WTC11 (cell line): ENCODE measurements around the gene AFG3L2. TPM values are rescaled to one million over a fixed set of nuclear protein-coding genes. Genes with fewer than 3 reads are reported as not detected.

Experiments
- ATAC-seq: fragments of 200-7000 bp; cut with Tn5 transposase; 2 replicates; pipeline ENCODE4 v1.10.0; 2021; ENCODE audit warnings: mild to moderate bottlenecking, moderate library complexity
- CTCF ChIA-PET: fragments of 300-600 bp; sonication (Branson Sonifier 250); formaldehyde crosslinking; loops from one replicate; lab custom pipeline; 2021; ENCODE audit warnings: antibody characterized with exemption; lab: Charles Lee
- POLR2A ChIA-PET: fragments of 350-600 bp; sonication (Branson Sonifier 250); formaldehyde crosslinking; loops from one replicate; lab custom pipeline; 2021; ENCODE audit warnings: antibody characterized with exemption; lab: Charles Lee
- DNase-seq: peaks from one replicate; pipeline ENCODE4 v3.0.0; 2021; ENCODE audit warnings: low spot score
- H3K27ac Mint-ChIP-seq: 2 replicates; pipeline ENCODE4 v1.8.0; 2021; ENCODE audit warnings: mixed read lengths
- H3K27me3 Mint-ChIP-seq: 2 replicates; pipeline ENCODE4 v1.8.0; 2021; ENCODE audit warnings: low read depth, mild to moderate bottlenecking, moderate library complexity, mixed read lengths
- H3K36me3 Mint-ChIP-seq: 2 replicates; pipeline ENCODE4 v1.8.0; 2021; ENCODE audit warnings: mixed read lengths
- H3K4me1 Mint-ChIP-seq: 2 replicates; pipeline ENCODE4 v1.8.0; 2022; ENCODE audit warnings: mixed read lengths
- H3K4me3 Mint-ChIP-seq: 2 replicates; pipeline ENCODE4 v1.8.0; 2021; ENCODE audit warnings: mild to moderate bottlenecking, moderate library complexity, mixed read lengths
- H3K9me3 Mint-ChIP-seq: 2 replicates; pipeline ENCODE4 v1.8.0; 2021; ENCODE audit warnings: mixed read lengths
- CREM ChIP-seq: sonication (generic); formaldehyde crosslinking; IDR thresholded peaks from 2 replicates; pipeline ENCODE4 v1.8.1; 2022; ENCODE audit warnings: mild to moderate bottlenecking, missing genetic modification reagents, moderate library complexity
- ELF4 ChIP-seq: sonication (generic); formaldehyde crosslinking; IDR thresholded peaks from 2 replicates; pipeline ENCODE4 v1.8.1; 2022; ENCODE audit warnings: low read depth, mild to moderate bottlenecking, moderate library complexity, missing genetic modification reagents
- ETV6 ChIP-seq: sonication (generic); formaldehyde crosslinking; IDR thresholded peaks from 2 replicates; pipeline ENCODE4 v1.8.1; 2022; ENCODE audit warnings: mild to moderate bottlenecking, missing genetic modification reagents
- HMGA2 ChIP-seq: fragments of 250-450 bp; sonication (Bioruptor Pico); IDR thresholded peaks from 2 replicates; pipeline ENCODE4 v1.4.0; 2021; ENCODE audit warnings: mild to moderate bottlenecking, moderate library complexity
- IRF2 ChIP-seq: sonication (generic); formaldehyde crosslinking; IDR thresholded peaks from 2 replicates; pipeline ENCODE4 v1.8.0; 2022; ENCODE audit warnings: low read depth, missing genetic modification reagents, borderline replicate concordance
- JAZF1 ChIP-seq: fragments of 250-450 bp; sonication (Bioruptor Pico); IDR thresholded peaks from 2 replicates; pipeline ENCODE4 v1.9.0; 2021; ENCODE audit warnings: moderate library complexity, mild to moderate bottlenecking, inconsistent platforms
- JUN ChIP-seq: sonication (generic); formaldehyde crosslinking; IDR thresholded peaks from 2 replicates; pipeline ENCODE4 v1.8.0; 2023; ENCODE audit warnings: mild to moderate bottlenecking, missing genetic modification reagents
- KAT7 ChIP-seq: sonication (generic); formaldehyde crosslinking; IDR thresholded peaks from 2 replicates; pipeline ENCODE4 v1.8.1; 2023; ENCODE audit warnings: missing genetic modification reagents, mild to moderate bottlenecking, borderline replicate concordance
- MYBL2 ChIP-seq: sonication (generic); formaldehyde crosslinking; IDR thresholded peaks from 2 replicates; pipeline ENCODE4 v1.8.1; 2023; ENCODE audit warnings: mild to moderate bottlenecking, moderate library complexity, missing genetic modification reagents
- NFATC4 ChIP-seq: fragments of 250-450 bp; sonication (Bioruptor Pico); IDR thresholded peaks from 2 replicates; pipeline ENCODE4 v1.9.0; 2021; ENCODE audit warnings: mild to moderate bottlenecking
- NFYB ChIP-seq: sonication (generic); formaldehyde crosslinking; conservative IDR thresholded peaks from 2 replicates; pipeline ENCODE4 v1.8.0; 2022; ENCODE audit warnings: low read depth, missing genetic modification reagents
- NR3C1 ChIP-seq: sonication (generic); formaldehyde crosslinking; conservative IDR thresholded peaks from 2 replicates; pipeline ENCODE4 v1.8.1; 2023; ENCODE audit warnings: low read depth, mild to moderate bottlenecking, missing genetic modification reagents
- PRRX2 ChIP-seq: fragments of 250-450 bp; sonication (Bioruptor Pico); IDR thresholded peaks from 2 replicates; pipeline ENCODE4 v1.8.0; 2021; ENCODE audit warnings: mild to moderate bottlenecking
- RELA ChIP-seq: sonication (generic); formaldehyde crosslinking; IDR thresholded peaks from 2 replicates; pipeline ENCODE4 v1.8.1; 2022; ENCODE audit warnings: missing genetic modification reagents, mild to moderate bottlenecking, borderline replicate concordance
- RORB ChIP-seq: fragments of 250-450 bp; sonication (Bioruptor Pico); IDR thresholded peaks from 2 replicates; pipeline ENCODE4 v1.9.0; 2021; ENCODE audit warnings: mild to moderate bottlenecking
- total RNA-seq: library from RNA; stranded (reverse); gene quantifications from 3 replicates; pipeline ENCODE4 v1.2.3, GENCODE V29; 2021
- TF ChIP-seq, protein P1 (sequence below): sonication (generic); formaldehyde crosslinking; IDR thresholded peaks from 2 replicates; pipeline ENCODE4 v1.8.0; 2022; ENCODE audit warnings: missing genetic modification reagents
- TF ChIP-seq, protein P2 (sequence below): sonication (generic); formaldehyde crosslinking; IDR thresholded peaks from 2 replicates; pipeline ENCODE4 v1.8.1; 2023; ENCODE audit warnings: mild to moderate bottlenecking, missing genetic modification reagents, moderate library complexity
- TF ChIP-seq, protein P3 (sequence below): sonication (generic); formaldehyde crosslinking; IDR thresholded peaks from 2 replicates; pipeline ENCODE4 v1.8.0; 2023; ENCODE audit warnings: missing genetic modification reagents, mild to moderate bottlenecking, borderline replicate concordance
- TF ChIP-seq, protein P4 (sequence below): fragments of 250-450 bp; sonication (Bioruptor Pico); IDR thresholded peaks from 2 replicates; pipeline ENCODE4 v1.9.0; 2021; ENCODE audit warnings: mild to moderate bottlenecking
- TF ChIP-seq, protein P5 (sequence below): sonication (generic); formaldehyde crosslinking; IDR thresholded peaks from 2 replicates; pipeline ENCODE4 v1.8.1; 2022; ENCODE audit warnings: low read depth, mild to moderate bottlenecking, moderate library complexity, missing genetic modification reagents, borderline replicate concordance

The AFG3L2 gene
- total RNA-seq, 1 experiment from 2014 or later, result 109 TPM

DNA sequence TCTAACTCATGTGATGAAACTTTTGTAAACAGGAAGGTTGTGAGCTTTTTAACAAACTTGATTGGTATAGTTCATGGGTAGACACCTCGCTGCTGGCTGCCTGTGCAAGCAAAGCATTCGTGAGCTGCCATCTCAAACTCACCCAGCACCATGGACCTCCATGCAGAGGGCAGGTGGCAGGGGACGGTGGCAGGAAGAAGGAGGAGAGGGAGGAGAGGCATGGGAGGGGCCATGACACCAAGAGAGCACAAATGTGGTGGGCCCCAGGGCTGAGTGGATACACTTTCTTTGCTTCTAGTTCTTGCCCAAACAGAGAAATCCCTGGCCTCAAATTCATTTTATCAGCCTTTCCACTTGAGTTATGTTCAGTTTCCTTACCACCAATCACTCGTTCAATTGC, 29.1 kb downstream of the AFG3L2 start (continued):
- TF ChIP-seq, protein P1, sequence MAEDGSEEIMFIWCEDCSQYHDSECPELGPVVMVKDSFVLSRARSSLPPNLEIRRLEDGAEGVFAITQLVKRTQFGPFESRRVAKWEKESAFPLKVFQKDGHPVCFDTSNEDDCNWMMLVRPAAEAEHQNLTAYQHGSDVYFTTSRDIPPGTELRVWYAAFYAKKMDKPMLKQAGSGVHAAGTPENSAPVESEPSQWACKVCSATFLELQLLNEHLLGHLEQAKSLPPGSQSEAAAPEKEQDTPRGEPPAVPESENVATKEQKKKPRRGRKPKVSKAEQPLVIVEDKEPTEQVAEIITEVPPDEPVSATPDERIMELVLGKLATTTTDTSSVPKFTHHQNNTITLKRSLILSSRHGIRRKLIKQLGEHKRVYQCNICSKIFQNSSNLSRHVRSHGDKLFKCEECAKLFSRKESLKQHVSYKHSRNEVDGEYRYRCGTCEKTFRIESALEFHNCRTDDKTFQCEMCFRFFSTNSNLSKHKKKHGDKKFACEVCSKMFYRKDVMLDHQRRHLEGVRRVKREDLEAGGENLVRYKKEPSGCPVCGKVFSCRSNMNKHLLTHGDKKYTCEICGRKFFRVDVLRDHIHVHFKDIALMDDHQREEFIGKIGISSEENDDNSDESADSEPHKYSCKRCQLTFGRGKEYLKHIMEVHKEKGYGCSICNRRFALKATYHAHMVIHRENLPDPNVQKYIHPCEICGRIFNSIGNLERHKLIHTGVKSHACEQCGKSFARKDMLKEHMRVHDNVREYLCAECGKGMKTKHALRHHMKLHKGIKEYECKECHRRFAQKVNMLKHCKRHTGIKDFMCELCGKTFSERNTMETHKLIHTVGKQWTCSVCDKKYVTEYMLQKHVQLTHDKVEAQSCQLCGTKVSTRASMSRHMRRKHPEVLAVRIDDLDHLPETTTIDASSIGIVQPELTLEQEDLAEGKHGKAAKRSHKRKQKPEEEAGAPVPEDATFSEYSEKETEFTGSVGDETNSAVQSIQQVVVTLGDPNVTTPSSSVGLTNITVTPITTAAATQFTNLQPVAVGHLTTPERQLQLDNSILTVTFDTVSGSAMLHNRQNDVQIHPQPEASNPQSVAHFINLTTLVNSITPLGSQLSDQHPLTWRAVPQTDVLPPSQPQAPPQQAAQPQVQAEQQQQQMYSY (CRISPR knock-in tag), result no peak
- TF ChIP-seq, all 79 proteins: peak for 0

DNA sequence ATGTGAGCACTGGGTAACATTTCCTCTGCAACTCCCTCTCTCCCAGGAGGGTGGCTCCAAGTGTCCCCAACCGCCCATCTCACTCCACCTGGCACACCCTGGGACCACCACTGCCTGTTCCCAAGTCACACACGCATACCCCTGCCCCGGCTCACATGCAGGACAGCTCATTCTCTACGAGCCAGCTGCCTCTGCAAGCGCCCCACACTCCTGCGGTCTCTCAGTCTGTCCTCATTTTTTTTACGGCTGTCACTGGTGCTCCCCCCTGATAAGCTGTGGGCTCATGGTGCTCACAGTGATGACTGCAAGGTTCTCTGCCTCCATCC, 30.8 kb downstream of the AFG3L2 start:
- H3K27ac Mint-ChIP-seq, result peak overlapping the region; percentile 80
- H3K4me3 Mint-ChIP-seq, result no peak overlapping the region
- no peak for DNase-seq
- no peaks in the 10 kb centered on the region for H3K4me1 Mint-ChIP-seq
- CTCF ChIA-PET, result interaction anchor here (1.3 kb wide), 1 partner anchor 18 kb away, joined by 3 read pairs; no protein-coding TSS in a partner anchor
- no peak for TF ChIP-seq ELF4 (CRISPR knock-in tag)
- TF ChIP-seq NR3C1 (CRISPR knock-in tag), result no peak
- no peak for TF ChIP-seq NFYB (CRISPR knock-in tag)
- TF ChIP-seq, protein P2, sequence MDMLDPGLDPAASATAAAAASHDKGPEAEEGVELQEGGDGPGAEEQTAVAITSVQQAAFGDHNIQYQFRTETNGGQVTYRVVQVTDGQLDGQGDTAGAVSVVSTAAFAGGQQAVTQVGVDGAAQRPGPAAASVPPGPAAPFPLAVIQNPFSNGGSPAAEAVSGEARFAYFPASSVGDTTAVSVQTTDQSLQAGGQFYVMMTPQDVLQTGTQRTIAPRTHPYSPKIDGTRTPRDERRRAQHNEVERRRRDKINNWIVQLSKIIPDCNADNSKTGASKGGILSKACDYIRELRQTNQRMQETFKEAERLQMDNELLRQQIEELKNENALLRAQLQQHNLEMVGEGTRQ (CRISPR knock-in tag), result no peak
- no peak for TF ChIP-seq IRF2 (CRISPR knock-in tag)
- TF ChIP-seq PRRX2, result no peak
- no peak for TF ChIP-seq CREM (CRISPR knock-in tag)
- no peak for TF ChIP-seq ETV6 (CRISPR knock-in tag)
- TF ChIP-seq, protein P3, sequence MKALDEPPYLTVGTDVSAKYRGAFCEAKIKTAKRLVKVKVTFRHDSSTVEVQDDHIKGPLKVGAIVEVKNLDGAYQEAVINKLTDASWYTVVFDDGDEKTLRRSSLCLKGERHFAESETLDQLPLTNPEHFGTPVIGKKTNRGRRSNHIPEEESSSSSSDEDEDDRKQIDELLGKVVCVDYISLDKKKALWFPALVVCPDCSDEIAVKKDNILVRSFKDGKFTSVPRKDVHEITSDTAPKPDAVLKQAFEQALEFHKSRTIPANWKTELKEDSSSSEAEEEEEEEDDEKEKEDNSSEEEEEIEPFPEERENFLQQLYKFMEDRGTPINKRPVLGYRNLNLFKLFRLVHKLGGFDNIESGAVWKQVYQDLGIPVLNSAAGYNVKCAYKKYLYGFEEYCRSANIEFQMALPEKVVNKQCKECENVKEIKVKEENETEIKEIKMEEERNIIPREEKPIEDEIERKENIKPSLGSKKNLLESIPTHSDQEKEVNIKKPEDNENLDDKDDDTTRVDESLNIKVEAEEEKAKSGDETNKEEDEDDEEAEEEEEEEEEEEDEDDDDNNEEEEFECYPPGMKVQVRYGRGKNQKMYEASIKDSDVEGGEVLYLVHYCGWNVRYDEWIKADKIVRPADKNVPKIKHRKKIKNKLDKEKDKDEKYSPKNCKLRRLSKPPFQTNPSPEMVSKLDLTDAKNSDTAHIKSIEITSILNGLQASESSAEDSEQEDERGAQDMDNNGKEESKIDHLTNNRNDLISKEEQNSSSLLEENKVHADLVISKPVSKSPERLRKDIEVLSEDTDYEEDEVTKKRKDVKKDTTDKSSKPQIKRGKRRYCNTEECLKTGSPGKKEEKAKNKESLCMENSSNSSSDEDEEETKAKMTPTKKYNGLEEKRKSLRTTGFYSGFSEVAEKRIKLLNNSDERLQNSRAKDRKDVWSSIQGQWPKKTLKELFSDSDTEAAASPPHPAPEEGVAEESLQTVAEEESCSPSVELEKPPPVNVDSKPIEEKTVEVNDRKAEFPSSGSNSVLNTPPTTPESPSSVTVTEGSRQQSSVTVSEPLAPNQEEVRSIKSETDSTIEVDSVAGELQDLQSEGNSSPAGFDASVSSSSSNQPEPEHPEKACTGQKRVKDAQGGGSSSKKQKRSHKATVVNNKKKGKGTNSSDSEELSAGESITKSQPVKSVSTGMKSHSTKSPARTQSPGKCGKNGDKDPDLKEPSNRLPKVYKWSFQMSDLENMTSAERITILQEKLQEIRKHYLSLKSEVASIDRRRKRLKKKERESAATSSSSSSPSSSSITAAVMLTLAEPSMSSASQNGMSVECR (CRISPR knock-in tag), result no peak
- TF ChIP-seq RORB, result no peak
- TF ChIP-seq NFATC4 (CRISPR knock-in tag), result no peak
- TF ChIP-seq, all 79 proteins: peak for 0
- no peaks in the 10 kb centered on the region for H3K27me3 Mint-ChIP-seq
- POLR2A ChIA-PET, result no interaction called here
- no peaks in the 10 kb centered on the region for H3K9me3 Mint-ChIP-seq
- H3K36me3 Mint-ChIP-seq, result peaks cover 74% of the 10 kb centered on the region
- ATAC-seq, result no peak

DNA sequence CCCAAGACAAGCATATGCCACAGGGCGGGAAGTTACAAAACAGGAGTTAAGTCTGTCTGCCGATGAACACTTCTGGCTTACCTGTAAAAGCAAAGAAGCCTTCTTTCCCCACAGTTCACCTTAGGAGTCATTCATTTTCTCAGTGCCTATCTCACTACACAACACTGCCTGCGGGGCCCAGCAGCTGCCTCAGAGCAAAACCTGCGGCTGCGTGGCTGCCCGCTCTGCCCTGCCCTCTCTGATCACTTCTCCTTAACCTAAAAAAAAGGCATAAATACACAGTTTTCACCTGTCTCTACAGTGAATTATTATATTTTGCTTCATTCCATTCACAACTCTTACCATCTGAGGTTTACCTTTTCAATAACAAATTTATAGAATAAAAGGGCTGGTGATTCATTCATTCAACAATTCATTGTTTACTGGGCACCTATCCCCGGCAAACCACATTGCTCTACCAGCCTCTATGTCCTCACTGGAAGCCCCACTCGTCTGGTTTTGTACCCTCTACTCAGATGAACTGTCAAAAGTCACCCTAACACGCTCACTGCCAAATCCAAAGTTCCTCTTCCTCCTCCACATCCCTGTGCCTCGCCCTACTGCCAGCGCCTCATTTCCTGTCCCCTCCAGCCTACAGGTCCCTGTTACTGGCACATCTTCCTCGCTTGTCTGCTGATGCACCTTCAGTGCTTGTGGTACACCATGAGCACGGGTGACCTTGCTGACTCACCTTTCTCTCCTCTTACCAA, 31.4 kb downstream of the AFG3L2 start:
- no peak overlapping the region for H3K4me3 Mint-ChIP-seq
- H3K36me3 Mint-ChIP-seq, result peaks cover 72% of the 10 kb centered on the region
- ChIA-PET CTCF (no interaction called here), POLR2A (no interaction called here)
- no peaks in the 10 kb centered on the region for H3K4me1 Mint-ChIP-seq
- H3K27me3 Mint-ChIP-seq, result no peaks in the 10 kb centered on the region
- no peak for DNase-seq
- no peaks in the 10 kb centered on the region for H3K9me3 Mint-ChIP-seq
- ATAC-seq, result no peak
- peak overlapping the region; percentile 80 for H3K27ac Mint-ChIP-seq
- TF ChIP-seq NFATC4 (CRISPR knock-in tag), result no peak
- TF ChIP-seq HMGA2 (CRISPR knock-in tag), result no peak
- no peak for TF ChIP-seq CREM (CRISPR knock-in tag)
- TF ChIP-seq, protein P4, sequence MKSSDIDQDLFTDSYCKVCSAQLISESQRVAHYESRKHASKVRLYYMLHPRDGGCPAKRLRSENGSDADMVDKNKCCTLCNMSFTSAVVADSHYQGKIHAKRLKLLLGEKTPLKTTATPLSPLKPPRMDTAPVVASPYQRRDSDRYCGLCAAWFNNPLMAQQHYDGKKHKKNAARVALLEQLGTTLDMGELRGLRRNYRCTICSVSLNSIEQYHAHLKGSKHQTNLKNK, result no peak
- TF ChIP-seq JUN (CRISPR knock-in tag), result no peak
- no peak for TF ChIP-seq ETV6 (CRISPR knock-in tag)
- TF ChIP-seq, protein P5, sequence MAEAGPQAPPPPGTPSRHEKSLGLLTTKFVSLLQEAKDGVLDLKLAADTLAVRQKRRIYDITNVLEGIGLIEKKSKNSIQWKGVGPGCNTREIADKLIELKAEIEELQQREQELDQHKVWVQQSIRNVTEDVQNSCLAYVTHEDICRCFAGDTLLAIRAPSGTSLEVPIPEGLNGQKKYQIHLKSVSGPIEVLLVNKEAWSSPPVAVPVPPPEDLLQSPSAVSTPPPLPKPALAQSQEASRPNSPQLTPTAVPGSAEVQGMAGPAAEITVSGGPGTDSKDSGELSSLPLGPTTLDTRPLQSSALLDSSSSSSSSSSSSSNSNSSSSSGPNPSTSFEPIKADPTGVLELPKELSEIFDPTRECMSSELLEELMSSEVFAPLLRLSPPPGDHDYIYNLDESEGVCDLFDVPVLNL (CRISPR knock-in tag), result no peak
- TF ChIP-seq MYBL2 (CRISPR knock-in tag), result no peak
- TF ChIP-seq IRF2 (CRISPR knock-in tag), result no peak
- no peak for TF ChIP-seq PRRX2
- TF ChIP-seq JAZF1 (CRISPR knock-in tag), result no peak
- TF ChIP-seq RELA (CRISPR knock-in tag), result no peak
- no peak for TF ChIP-seq KAT7 (CRISPR knock-in tag)
